Parathyroid adenoma (tissue), 2 donors: Measurements from ENCODE around the gene TRIM8.

Source experiments
- H2AFZ ChIP-seq: fragments of 300-600 bp; sonication (generic); one replicate; pipeline ENCODE4 v1.7.0; 2017; ENCODE audit warnings: antibody characterized with exemption, mild to moderate bottlenecking
- H3K27ac ChIP-seq: fragments of 300-600 bp; sonication (generic); one replicate; pipeline ENCODE4 v1.7.0; 2017
- H3K27me3 ChIP-seq: fragments of 300-600 bp; sonication (generic); one replicate; pipeline ENCODE4 v1.7.0; 2017; ENCODE audit warnings: low read length; ENCODE audit not compliant: control insufficient read depth, insufficient read depth
- H3K36me3 ChIP-seq: fragments of 300-600 bp; sonication (generic); one replicate; pipeline ENCODE4 v1.7.0; 2017; ENCODE audit warnings: low read length; ENCODE audit not compliant: control insufficient read depth, insufficient read depth
- H3K4me1 ChIP-seq: fragments of 300-600 bp; sonication (generic); one replicate; pipeline ENCODE4 v1.7.0; 2017; ENCODE audit warnings: control low read depth
- H3K4me2 ChIP-seq: fragments of 300-600 bp; sonication (generic); one replicate; pipeline ENCODE4 v1.7.0; 2017; ENCODE audit warnings: low read length
- H3K4me3 ChIP-seq: fragments of 300-600 bp; sonication (generic); one replicate; pipeline ENCODE4 v1.7.0; 2017; ENCODE audit warnings: low read depth, low read length
- H3K79me2 ChIP-seq: fragments of 300-600 bp; sonication (generic); one replicate; pipeline ENCODE4 v1.7.0; 2017; ENCODE audit warnings: control low read depth
- H3K9ac ChIP-seq: fragments of 300-600 bp; sonication (generic); one replicate; pipeline ENCODE4 v1.7.0; 2017; ENCODE audit warnings: mild to moderate bottlenecking
- H3K9me3 ChIP-seq: fragments of 300-600 bp; sonication (generic); one replicate; pipeline ENCODE4 v1.7.0; 2017; ENCODE audit warnings: low read length; ENCODE audit not compliant: control insufficient read depth
- TF ChIP-seq, protein P1 (sequence below): fragments of 300-600 bp; sonication (generic); IDR thresholded peaks from one replicate; pipeline ENCODE4 v1.7.0; 2017; ENCODE audit warnings: antibody characterized with exemption, mild to moderate bottlenecking
- donor health status: primary hyperparathyroidism.

Gene TRIM8

GRCh38 chr10:102613785-102614184 is 30.5 kb upstream of the TRIM8 start:
- H3K79me2 ChIP-seq: peaks cover 4% of the 10 kb centered on the region
- H3K9ac ChIP-seq: no peak overlapping the region
- TF ChIP-seq, protein P1, sequence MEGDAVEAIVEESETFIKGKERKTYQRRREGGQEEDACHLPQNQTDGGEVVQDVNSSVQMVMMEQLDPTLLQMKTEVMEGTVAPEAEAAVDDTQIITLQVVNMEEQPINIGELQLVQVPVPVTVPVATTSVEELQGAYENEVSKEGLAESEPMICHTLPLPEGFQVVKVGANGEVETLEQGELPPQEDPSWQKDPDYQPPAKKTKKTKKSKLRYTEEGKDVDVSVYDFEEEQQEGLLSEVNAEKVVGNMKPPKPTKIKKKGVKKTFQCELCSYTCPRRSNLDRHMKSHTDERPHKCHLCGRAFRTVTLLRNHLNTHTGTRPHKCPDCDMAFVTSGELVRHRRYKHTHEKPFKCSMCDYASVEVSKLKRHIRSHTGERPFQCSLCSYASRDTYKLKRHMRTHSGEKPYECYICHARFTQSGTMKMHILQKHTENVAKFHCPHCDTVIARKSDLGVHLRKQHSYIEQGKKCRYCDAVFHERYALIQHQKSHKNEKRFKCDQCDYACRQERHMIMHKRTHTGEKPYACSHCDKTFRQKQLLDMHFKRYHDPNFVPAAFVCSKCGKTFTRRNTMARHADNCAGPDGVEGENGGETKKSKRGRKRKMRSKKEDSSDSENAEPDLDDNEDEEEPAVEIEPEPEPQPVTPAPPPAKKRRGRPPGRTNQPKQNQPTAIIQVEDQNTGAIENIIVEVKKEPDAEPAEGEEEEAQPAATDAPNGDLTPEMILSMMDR: no peak
- H3K27me3 ChIP-seq: no peaks in the 10 kb centered on the region
- no peak overlapping the region for H3K4me3 ChIP-seq
- H3K9me3 ChIP-seq: no peaks in the 10 kb centered on the region
- peaks cover 85% of the 10 kb centered on the region for H3K4me1 ChIP-seq
- H3K36me3 ChIP-seq: no peaks in the 10 kb centered on the region
- H3K27ac ChIP-seq: peak overlapping the region; percentile 97
- no peak overlapping the region for H2AFZ ChIP-seq
- H3K4me2 ChIP-seq: no peak overlapping the region

GRCh38 chr10:102614888-102615287 is 29.4 kb upstream of the TRIM8 start:
- Histone ChIP-seq H3K4me1 (peaks cover 84% of the 10 kb centered on the region), H3K27me3 (no peaks in the 10 kb centered on the region), H3K9ac (no peak overlapping the region), H3K79me2 (peaks cover 2% of the 10 kb centered on the region), H3K9me3 (no peaks in the 10 kb centered on the region), H3K4me2 (no peak overlapping the region), H3K36me3 (no peaks in the 10 kb centered on the region), H3K27ac (peak overlapping the region; percentile 97), H2AFZ (no peak overlapping the region), H3K4me3 (no peak overlapping the region)
- TF ChIP-seq, protein P1: no peak

- H3K4me3 ChIP-seq: no peak overlapping the region
- TF ChIP-seq, protein P1: peak; percentile 45
- H3K4me2 ChIP-seq: no peak overlapping the region
- H3K79me2 ChIP-seq: peaks cover 2% of the 10 kb centered on the region
- H3K9me3 ChIP-seq: no peaks in the 10 kb centered on the region
- H3K27ac ChIP-seq: peak overlapping the region; percentile 97
- H3K4me1 ChIP-seq: peaks cover 84% of the 10 kb centered on the region
- no peak overlapping the region for H3K9ac ChIP-seq
- no peaks in the 10 kb centered on the region for H3K36me3 ChIP-seq
- H2AFZ ChIP-seq: no peak overlapping the region
- H3K27me3 ChIP-seq: no peaks in the 10 kb centered on the region
Measured at GRCh38 chr10:102615361-102615760, 28.9 kb upstream of the TRIM8 start.

GRCh38 chr10:102616066-102616770 is 28.1 kb upstream of the TRIM8 start:
- Histone ChIP-seq H3K4me3 (no peak overlapping the region), H3K9ac (no peak overlapping the region), H3K9me3 (no peaks in the 10 kb centered on the region), H3K36me3 (no peaks in the 10 kb centered on the region), H3K27me3 (no peaks in the 10 kb centered on the region), H3K4me2 (no peak overlapping the region), H2AFZ (no peak overlapping the region), H3K27ac (peak overlapping the region; percentile 97), H3K79me2 (peaks cover 2% of the 10 kb centered on the region), H3K4me1 (peaks cover 84% of the 10 kb centered on the region)
- TF ChIP-seq, protein P1: no peak

DNA sequence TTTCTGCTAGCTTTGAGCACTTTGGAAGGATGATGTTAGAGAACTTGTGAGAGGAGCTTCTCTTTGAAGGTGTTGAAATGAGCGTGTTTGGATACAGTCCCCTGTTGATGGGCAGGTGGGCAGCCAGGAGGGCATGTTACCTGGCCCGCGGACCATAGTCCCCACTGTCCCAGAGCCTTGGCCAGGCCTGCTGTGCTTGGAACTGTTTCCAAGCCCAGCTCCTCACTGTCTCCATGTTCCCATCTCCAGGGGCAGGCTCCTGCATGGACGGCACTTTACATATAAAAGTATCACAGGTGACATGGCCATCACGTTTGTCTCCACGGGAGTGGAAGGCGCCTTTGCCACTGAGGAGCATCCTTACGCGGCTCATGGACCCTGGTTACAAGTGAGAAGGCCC is 27.2 kb upstream of the TRIM8 start:
- H3K4me1 ChIP-seq: peaks cover 86% of the 10 kb centered on the region
- no peak overlapping the region for H3K4me2 ChIP-seq
- peak overlapping the region; percentile 97 for H3K27ac ChIP-seq
- no peak overlapping the region for H2AFZ ChIP-seq
- TF ChIP-seq, protein P1: no peak
- H3K9ac ChIP-seq: no peak overlapping the region
- no peaks in the 10 kb centered on the region for H3K36me3 ChIP-seq
- H3K27me3 ChIP-seq: no peaks in the 10 kb centered on the region
- H3K4me3 ChIP-seq: no peak overlapping the region
- peaks cover 2% of the 10 kb centered on the region for H3K79me2 ChIP-seq
- H3K9me3 ChIP-seq: no peaks in the 10 kb centered on the region
